HL-60/S4 treated with retinoic acid at 250 ng/mL for 4 days and 3 days (cell line): ENCODE measurements around the gene AIRE.

Experiments
- in situ Hi-C: fragments of 300-500 bp; cut with MboI; formaldehyde crosslinking; loops from 2 replicates; pipeline ENCODE4 v1.7.0; 2022; ENCODE audit warnings: low sequenced_read_pairs

Gene AIRE

GRCh38 chr21:44322621-44323325 is 37.1 kb downstream of the AIRE start:
- in situ Hi-C loops: no loop called here

DNA sequence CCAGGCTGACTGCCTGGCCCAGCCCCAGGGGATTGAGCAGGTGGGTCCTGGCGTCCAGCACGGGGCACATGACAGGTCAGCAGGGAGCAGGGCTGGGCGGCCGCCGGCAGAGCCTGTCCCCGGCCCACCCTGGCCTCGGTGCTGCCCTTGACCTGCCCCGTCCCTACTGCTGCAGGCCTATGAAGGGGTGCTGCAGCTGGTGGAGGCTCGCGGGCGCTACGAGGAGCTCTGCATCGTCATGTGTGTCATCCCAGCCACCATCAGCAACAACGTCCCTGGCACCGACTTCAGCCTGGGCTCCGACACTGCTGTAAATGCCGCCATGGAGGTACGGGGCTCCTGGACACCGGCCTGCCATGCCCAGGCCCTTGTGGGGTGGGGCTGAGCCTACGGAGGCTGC is 37.9 kb downstream of the AIRE start:
- in situ Hi-C loops: no loop called here

DNA sequence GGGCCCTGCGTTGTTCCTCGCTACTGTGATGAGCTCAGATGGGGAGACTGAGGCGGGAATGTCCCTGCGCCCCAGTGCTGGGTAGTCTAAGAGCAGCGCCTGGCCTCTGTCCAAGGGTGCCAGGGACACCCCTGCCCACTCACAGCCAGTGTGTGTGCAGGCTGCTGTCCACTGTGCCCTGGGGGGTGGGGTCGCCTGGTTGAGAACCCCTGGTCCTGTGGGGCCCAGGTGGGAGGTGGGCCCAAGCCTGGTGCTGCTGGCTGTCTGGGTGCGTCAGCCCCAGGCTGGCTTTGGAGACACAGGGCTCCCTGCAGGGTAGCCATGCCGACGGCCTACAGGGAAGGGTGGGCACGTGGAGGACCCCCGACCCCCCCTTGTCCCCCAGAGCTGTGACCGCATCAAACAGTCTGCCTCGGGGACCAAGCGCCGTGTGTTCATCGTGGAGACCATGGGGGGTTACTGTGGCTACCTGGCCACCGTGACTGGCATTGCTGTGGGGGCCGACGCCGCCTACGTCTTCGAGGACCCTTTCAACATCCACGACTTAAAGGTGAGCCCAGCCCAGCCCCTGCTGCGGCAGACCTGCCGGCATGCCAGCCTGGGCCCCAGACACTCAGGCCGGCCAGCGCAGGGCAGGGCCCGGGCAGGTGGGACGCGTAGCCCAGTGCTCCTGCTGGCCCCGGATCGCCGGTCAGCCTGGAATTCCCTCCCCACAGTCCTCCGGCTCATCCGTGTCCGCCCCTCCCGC is 38.6 kb downstream of the AIRE start:
- in situ Hi-C loops: no loop called here

DNA sequence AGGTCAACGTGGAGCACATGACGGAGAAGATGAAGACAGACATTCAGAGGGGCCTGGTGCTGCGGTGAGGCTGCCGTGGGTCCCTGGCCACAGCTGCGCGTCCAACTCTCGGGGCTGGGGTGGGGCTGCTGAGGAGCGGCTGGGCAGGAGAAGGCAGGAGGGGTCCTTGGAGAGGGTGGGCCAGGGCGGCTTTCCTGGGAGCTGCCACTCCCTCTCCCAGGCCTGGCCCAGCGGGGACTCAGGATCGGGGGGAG is 39.1 kb downstream of the AIRE start:
- in situ Hi-C loops: no loop called here

- in situ Hi-C loops: no loop called here
Observed at GRCh38 chr21:44325386-44326271, 40.0 kb downstream of the AIRE start.

GRCh38 chr21:44326272-44326647 is 40.6 kb downstream of the AIRE start:
- in situ Hi-C loops: no loop called here

GRCh38 chr21:44326716-44327602 is 41.3 kb downstream of the AIRE start:
- in situ Hi-C loops: no loop called here

GRCh38 chr21:44327603-44327974 is 41.9 kb downstream of the AIRE start:
- in situ Hi-C loops: no loop called here

DNA sequence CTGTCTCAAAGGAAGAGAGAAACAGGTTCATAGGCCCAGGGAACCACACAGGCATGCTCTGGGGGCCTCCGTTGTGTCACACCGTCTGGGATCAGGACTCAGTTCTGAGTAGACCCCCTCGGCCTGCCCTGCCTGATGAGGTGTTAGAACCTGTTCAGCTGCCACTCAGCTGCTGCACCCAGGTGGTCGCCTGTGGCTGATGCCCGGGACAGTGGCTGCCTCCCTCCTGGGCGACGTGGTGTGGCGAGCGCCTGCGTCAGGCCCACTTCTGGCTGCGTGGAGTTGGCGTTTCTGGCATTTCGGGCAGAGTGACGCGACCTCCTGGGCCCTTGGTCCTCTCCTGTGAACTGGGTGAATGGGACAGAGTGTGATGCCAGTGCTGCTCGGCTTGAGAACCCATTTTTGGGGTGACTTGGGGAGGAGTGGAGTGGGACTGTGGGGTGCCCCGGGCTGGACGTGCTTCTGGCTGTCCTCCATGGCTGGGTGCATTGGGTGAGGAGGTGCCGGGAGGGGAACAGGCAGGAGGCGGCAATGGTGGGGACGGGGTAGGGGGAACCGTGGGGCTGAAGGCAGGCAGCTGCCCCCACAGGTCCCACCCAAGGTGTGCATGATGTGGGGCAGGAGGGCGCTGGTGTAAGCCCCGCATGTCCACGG is 42.7 kb downstream of the AIRE start:
- in situ Hi-C loops: no loop called here

DNA sequence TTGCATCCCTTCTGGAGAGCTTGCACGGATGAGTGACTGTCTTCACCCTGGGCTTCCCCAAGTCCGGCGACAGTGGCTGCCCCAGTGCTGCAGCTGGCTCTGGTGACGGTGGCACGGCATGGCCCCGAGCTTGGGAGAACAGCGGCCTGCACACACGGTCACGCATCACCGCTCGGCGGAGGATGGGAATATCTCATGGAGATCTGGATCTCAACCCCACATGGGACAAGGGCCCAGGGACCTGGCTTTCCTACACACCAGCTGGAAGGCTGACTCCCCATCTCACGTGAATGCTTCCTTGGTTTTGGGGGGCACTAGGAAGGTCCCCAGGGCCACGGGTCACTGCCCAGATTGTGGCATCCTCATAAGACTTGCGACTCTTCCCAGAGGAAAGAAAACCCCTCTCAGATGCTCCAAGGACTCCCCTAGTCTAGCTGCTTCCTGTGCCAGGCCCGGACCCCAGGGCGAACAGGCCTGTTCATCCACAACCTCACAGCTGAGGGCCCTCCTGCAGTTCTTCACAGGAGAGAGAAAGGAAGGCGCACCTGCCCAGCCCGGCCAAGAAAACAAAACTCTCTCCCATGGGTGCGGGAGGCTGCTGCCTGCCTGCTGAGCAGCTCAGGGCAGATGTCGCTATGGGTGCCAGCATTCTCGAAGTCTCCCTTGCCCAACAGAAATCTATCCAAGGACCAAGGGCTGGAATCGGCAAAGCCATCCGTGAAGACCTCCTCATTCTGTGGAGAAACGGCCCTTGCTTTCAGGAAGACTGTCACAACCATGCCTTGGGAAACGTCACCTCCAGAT is 43.6 kb downstream of the AIRE start:
- in situ Hi-C loops: no loop called here

DNA sequence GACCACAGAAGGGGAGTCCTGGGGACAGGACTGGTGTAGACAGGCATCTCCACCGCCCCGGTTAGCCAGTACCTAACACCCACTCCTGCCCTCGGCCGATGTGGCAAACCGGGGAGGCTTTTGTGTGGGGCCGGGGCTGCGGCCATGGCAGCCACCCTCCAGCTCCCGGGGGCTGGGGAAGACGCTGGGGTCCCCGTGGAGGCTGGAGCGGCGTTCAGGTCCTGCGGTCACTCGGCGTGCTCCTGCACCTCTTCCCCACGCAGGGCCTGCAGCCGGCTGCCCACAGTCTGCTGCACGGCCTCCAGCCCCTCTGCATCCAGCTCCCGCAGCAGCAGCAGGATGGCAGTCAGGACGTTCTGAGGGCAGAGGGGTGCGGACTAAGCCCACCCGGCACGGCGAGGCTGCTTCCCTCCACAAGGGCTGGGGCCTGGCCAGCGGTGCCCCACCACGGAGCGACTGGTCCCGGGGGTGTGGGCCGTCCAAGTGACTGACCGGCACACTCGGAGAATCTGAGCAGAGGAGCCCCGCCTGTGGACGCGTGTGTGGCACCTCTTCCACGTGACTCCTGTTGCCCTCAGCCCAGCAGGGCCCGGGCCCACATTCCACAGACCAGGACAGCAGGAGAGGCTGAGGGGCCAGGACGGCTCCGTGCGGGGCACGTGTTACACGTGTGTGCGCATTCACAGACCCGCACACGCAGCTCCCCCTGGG is 44.5 kb downstream of the AIRE start:
- in situ Hi-C loops: loop anchor here (10.0 kb wide), 1 partner anchor 125 kb away; the partner anchor contains the start of gene LRRC3

GRCh38 chr21:44330698-44331097 is 45.0 kb downstream of the AIRE start:
- in situ Hi-C loops: loop anchor here (10.0 kb wide), 1 partner anchor 124 kb away; the partner anchor contains the start of gene LRRC3

- in situ Hi-C loops: loop anchor here (10.0 kb wide), 1 partner anchor 124 kb away; the partner anchor contains the start of gene LRRC3
Observed at GRCh38 chr21:44331209-44331608, 45.5 kb downstream of the AIRE start.

- in situ Hi-C loops: loop anchor here (10.0 kb wide), 1 partner anchor 123 kb away; the partner anchor contains the start of gene LRRC3
Observed at GRCh38 chr21:44331650-44332307, 46.1 kb downstream of the AIRE start.

DNA sequence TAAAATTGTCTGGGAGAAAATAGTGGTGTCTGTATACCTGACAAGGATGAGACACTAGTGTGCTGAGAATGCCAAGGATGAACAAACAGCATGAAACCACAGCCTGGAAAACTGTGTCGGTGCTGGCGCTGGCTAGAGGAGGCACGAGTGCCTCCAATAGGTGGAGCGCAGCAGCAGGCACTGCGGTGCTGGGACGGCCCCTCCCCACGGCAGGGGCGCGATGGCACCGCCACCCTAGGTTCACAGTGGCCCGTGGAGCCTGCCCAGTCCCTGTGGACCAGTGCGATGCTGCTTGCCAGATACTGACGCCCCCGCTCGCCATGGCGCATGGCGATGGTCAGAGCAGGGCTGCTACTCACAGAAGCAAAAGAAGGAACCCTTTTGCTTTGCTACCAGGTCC is 46.7 kb downstream of the AIRE start:
- in situ Hi-C loops: loop anchor here (10.0 kb wide), 1 partner anchor 122 kb away; the partner anchor contains the start of gene LRRC3

DNA sequence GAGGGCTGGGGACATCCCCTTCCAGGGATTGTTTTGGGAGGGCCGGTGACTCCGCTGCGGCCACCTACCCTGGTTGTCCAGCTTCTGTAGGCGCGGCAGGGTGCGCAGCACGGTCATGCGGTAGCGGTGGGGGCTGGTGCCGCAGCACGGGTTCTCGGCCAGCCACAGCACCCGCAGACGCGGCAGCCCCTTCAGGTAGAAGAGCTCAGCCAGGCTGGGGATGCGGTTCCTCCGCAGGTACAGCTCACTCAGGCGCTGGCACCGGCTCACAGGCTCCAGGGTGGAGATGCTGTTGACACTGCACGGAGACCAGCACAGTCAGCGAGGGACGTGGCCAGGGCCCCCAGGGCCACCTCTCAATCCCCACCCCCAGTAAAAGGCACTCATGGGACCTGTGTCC is 47.3 kb downstream of the AIRE start:
- in situ Hi-C loops: loop anchor here (10.0 kb wide), 1 partner anchor 122 kb away; the partner anchor contains the start of gene LRRC3

- in situ Hi-C loops: loop anchor here (10.0 kb wide), 1 partner anchor 121 kb away; the partner anchor contains the start of gene LRRC3
Observed at GRCh38 chr21:44333509-44334328, 48.0 kb downstream of the AIRE start.
